Skeletal muscle satellite cell (primary cell): ENCODE measurements around the gene SLC49A3.

Experiments
- H3K27me3 ChIP-seq: 2 replicates; pipeline ENCODE4 v1.7.0; 2013; ENCODE audit warnings: low read length; ENCODE audit not compliant: control insufficient read depth, insufficient read depth
- H3K36me3 ChIP-seq: 2 replicates; pipeline ENCODE4 v1.7.0; 2013; ENCODE audit warnings: mild to moderate bottlenecking, control low read depth, low read length; ENCODE audit not compliant: insufficient read depth
- H3K4me1 ChIP-seq: 2 replicates; pipeline ENCODE4 v1.7.0; 2013; ENCODE audit warnings: low read length; ENCODE audit not compliant: control insufficient read depth, insufficient read depth
- H3K4me2 ChIP-seq: 2 replicates; pipeline ENCODE4 v1.7.0; 2013; ENCODE audit warnings: mild to moderate bottlenecking, low read length
- H3K4me3 ChIP-seq: 2 replicates; pipeline ENCODE4 v1.7.0; 2013; ENCODE audit warnings: low read length
- H3K9ac ChIP-seq: 2 replicates; pipeline ENCODE4 v1.7.0; 2013; ENCODE audit warnings: mild to moderate bottlenecking, low read depth, low read length, moderate library complexity
- H3K9me3 ChIP-seq: replicated peaks from 2 replicates; pipeline ENCODE4 v1.7.0; 2013; ENCODE audit warnings: mild to moderate bottlenecking, control low read depth, low read length

Gene SLC49A3

DNA sequence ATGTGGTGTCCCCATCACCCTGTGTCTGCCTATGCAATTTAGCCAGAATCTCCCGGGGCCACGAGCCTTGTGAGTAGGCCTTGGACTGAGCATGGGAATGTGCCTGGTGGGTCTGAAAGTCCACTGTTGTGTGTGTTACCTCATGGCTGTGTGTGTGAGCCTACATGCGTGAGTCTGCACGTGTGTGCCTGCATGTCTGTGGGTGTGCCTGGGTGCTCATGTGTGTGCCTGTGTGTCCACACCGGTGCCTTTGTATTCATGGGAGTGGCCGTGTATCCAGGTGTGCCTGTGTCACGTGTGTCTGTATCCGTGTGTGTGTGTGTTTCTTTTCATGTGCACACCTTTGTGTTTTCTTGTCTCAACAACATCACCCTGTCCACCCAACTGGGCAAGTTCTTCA, 29.1 kb downstream of the SLC49A3 start:
- Histone ChIP-seq H3K4me3 (no peak overlapping the region), H3K9me3 (no peaks in the 10 kb centered on the region), H3K9ac (no peak overlapping the region), H3K36me3 (no peaks in the 10 kb centered on the region), H3K27me3 (peaks cover 20% of the 10 kb centered on the region), H3K4me2 (no peak overlapping the region), H3K4me1 (no peaks in the 10 kb centered on the region)

DNA sequence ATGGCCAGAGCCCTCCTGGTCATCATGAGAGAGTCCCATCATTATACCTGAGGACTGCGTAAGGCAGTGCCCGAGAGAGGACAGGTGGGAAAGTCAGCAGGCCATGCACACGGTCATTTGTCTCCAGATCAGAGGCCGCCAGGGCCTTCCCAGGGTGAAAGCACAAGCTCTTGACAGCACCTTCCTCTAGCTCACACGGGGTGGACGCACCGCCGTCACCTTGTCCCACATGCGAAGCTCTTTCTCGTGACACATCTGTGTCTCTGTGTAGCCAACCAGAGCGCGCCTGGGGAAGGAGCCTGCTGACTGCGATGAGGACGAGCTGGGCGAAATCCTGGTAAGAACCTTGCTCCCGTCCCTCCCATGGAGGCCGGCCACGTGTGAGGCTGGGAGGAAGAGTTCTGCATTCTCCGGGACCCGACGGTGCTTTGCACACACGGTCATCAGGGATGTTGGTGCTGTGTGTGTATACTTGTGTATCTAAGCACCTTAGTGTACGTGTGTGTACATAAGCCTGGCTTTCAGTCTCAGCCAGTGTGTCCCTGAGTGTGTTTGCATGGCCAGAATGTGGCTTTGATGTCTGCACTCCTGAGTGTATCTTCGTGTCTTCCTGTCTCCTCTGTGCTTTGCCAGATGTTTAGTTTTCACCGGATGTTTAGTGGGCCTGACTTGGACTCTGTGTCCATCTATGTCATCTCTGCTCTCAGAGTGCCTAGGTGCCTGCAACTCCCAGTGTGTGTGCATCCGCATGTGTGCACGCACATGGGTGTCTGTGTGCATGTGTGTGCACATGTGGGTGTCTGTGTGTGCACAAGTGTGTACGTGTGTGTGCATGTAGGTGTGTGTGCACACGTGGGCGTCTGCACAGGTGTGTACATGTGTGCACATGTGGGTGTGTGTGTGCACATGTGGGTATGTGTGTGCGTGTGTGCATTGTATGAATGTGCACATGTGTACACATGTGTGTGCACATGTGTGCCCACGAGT, 30.0 kb downstream of the SLC49A3 start:
- Histone ChIP-seq H3K36me3 (no peaks in the 10 kb centered on the region), H3K4me2 (no peak overlapping the region), H3K9me3 (no peaks in the 10 kb centered on the region), H3K9ac (no peak overlapping the region), H3K27me3 (peaks cover 12% of the 10 kb centered on the region), H3K4me1 (no peaks in the 10 kb centered on the region), H3K4me3 (no peak overlapping the region)

DNA sequence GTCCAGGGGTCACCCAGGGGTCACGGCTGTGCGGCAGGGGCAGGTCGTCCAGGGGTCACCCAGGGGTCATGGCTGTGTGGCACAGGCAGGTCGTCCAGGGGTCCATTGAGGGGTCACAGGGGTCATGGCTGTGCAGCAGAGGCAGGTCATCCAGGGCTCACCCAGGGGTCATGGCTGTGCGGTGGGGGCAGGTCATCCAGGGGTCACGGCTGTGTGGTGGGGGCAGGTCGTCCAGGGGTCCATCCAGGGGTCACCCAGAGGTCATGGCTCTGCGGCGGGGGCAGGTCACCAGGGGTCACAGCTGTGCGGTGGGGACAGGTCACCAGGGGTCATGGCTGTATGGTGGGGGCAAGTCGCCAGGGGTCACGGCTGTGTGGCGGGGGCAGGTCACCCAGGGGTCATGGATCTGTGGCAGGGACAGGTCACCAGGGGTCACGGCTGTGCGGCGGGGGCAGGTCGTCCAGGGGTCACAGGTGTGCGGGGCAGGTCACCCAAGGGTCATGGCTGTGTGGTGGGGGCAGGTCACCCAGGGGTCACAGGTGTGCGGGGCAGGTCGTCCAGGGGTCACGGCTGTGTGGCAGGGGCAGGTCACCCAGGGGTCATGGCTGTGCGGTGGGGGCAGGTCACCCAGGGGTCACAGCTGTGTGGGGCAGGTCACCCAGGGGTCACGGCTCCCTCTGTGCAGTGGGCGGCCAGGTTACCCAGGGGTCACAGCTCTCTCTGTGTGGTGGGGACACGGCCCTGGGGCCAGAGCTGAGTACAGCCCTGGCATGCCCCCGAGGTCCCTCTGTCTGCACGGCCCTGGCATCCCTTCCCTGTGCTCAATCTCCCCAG, 30.9 kb downstream of the SLC49A3 start:
- no peaks in the 10 kb centered on the region for H3K9me3 ChIP-seq
- peaks cover 8% of the 10 kb centered on the region for H3K27me3 ChIP-seq
- H3K4me1 ChIP-seq: no peaks in the 10 kb centered on the region
- no peaks in the 10 kb centered on the region for H3K36me3 ChIP-seq
- no peak overlapping the region for H3K4me3 ChIP-seq
- H3K9ac ChIP-seq: no peak overlapping the region
- H3K4me2 ChIP-seq: no peak overlapping the region

DNA sequence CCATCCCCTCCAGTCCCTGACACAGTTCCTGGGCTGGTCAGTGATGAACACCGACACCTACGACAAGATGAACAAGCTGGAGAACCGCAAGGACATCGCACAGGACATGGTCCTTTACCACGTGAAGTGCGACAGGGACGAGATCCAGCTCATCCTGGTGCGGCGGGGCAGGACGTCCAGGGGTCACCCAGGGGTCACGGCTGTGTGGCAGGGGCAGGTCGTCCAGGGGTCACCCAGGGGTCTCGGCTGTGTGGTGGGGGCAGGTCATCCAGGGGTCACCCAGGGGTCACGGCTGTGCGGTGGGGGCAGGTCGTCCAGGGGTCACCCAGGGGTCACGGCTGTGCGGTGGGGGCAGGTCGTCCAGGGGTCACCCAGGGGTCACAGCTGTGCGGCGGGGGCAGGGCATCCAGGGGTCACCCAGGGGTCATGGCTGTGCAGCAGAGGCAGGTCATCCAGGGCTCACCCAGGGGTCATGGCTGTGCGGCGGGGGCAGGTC, 31.6 kb downstream of the SLC49A3 start:
- Histone ChIP-seq H3K36me3 (no peaks in the 10 kb centered on the region), H3K9me3 (no peaks in the 10 kb centered on the region), H3K4me2 (no peak overlapping the region), H3K27me3 (peaks cover 11% of the 10 kb centered on the region), H3K4me1 (no peaks in the 10 kb centered on the region), H3K4me3 (no peak overlapping the region), H3K9ac (no peak overlapping the region)

DNA sequence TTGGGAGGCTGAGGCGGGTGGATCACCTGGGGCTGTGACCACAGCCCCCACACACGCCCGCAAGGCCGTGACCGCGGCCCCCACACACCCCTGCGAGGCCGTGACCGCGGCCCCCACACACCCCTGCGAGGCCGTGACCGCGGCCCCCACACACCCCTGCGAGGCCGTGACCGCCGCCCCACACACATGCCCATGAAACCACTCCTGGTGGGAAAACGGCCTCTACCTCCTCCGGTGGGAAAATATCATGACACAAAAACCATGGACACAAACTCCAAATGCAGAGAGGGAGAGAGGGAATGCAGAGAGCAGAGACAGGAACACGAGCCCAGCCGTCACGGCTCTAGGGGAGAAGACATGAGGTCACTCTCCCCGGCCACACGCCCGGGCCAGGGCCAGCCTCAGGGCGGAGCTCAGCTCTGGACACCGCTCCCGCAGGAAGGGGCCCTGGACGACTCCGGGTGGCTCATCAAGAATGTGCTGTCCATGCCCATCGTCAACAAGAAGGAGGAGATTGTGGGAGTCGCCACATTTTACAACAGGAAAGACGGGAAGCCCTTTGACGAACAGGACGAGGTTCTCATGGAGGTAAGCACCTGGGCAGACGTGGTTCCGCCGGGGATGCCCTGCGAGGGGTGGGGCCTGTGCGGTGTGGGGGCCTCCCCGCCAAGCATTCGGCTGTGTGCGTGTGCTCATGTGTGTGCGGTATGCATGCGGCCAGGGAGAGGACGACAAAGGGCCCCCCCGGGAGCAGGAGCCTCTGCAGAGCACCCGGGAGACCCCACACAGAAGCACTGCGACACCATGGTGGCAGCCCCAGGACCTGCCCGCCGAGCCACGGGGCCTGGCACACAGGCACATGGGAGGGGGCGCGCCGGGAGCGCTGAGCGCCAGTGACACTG, 32.3 kb downstream of the SLC49A3 start:
- Histone ChIP-seq H3K4me3 (no peak overlapping the region), H3K27me3 (peaks cover 16% of the 10 kb centered on the region), H3K36me3 (no peaks in the 10 kb centered on the region), H3K4me2 (peak overlapping the region; percentile 21), H3K9ac (no peak overlapping the region), H3K4me1 (no peaks in the 10 kb centered on the region), H3K9me3 (no peaks in the 10 kb centered on the region)

DNA sequence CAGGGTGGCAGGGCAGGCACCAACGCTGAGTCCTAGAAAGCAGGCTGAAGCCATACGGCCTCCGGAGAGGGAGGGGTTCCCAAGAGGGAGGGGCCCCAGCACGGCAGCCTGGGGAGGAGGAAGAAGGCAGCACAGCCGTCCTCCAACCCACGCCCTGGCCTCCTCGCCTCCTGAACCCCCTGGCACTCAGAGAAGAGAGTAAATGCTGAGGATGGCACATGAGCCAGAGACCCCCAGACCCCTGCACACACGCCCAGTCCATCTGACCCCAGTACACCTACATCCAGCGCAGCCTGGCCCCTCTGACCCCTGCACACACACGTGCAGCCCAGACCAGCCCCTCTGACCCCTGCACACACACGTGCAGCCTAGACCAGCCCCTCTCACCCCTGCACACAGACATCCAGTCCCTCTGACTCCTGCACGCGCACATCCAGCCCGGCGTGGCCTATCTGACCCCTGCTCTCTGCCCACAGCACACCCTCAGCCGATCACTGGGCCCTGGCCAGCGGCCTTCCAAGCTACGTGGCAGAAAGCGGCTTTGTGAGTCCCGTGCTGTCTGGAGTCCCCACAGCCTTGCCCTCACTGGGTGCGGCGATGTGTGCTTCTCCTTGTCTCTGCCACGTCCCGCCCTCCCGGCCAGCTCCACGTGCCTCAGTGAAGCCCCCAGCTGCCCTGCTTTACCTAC, 33.3 kb downstream of the SLC49A3 start:
- Histone ChIP-seq H3K4me3 (no peak overlapping the region), H3K36me3 (no peaks in the 10 kb centered on the region), H3K27me3 (peaks cover 24% of the 10 kb centered on the region), H3K4me1 (no peaks in the 10 kb centered on the region), H3K9ac (no peak overlapping the region), H3K9me3 (no peaks in the 10 kb centered on the region), H3K4me2 (no peak overlapping the region)

DNA sequence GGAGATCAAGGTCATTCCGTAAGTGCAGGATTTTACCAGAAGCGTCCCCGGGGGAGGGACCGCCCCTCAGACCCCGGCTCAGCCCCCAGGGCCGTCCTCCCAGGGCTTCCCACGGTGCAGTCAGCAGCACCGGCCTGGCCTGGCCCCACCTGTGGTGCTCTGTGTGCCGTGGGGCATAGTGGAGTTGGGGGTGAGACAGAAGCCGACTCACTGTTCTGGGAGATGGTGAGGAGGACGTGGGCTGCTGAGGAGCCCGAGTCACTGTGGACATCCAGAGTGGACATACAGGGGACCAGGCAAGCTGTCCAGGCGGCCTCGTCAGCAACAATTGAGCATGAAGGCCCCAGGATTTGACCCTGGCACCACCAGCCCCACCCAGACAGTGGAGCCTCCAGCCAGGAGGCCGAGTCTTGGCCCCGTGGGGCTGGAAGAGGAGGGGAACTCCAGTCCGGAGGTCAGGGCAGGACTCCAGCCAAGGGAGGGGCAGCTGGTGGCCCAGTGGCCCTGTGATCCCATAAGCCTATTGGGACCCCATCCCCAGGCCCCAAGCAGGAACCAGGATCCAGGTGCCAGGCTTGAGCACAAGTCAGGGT, 34.0 kb downstream of the SLC49A3 start:
- Histone ChIP-seq H3K9ac (no peak overlapping the region), H3K9me3 (no peaks in the 10 kb centered on the region), H3K27me3 (peaks cover 30% of the 10 kb centered on the region), H3K4me3 (no peak overlapping the region), H3K4me1 (no peaks in the 10 kb centered on the region), H3K36me3 (no peaks in the 10 kb centered on the region), H3K4me2 (no peak overlapping the region)

DNA sequence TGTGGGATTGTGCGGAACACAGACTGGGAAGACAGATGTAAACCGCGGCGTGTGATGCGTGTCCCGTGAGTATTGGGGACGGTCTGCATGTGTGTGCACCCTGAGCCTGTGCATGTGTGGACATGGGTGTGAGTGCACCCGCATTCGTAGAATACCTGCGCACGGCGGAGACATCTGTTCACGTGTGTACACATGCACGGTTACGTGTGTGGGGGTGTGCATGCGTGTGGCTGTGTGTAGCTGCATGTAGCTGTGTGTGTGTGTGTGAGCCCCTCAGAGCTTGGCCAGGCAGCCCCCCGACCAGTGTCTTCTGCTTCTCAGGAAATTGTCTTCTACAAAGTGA, 34.5 kb downstream of the SLC49A3 start:
- Histone ChIP-seq H3K4me3 (no peak overlapping the region), H3K4me2 (no peak overlapping the region), H3K27me3 (peaks cover 35% of the 10 kb centered on the region), H3K9me3 (no peaks in the 10 kb centered on the region), H3K4me1 (no peaks in the 10 kb centered on the region), H3K36me3 (no peaks in the 10 kb centered on the region), H3K9ac (no peak overlapping the region)

DNA sequence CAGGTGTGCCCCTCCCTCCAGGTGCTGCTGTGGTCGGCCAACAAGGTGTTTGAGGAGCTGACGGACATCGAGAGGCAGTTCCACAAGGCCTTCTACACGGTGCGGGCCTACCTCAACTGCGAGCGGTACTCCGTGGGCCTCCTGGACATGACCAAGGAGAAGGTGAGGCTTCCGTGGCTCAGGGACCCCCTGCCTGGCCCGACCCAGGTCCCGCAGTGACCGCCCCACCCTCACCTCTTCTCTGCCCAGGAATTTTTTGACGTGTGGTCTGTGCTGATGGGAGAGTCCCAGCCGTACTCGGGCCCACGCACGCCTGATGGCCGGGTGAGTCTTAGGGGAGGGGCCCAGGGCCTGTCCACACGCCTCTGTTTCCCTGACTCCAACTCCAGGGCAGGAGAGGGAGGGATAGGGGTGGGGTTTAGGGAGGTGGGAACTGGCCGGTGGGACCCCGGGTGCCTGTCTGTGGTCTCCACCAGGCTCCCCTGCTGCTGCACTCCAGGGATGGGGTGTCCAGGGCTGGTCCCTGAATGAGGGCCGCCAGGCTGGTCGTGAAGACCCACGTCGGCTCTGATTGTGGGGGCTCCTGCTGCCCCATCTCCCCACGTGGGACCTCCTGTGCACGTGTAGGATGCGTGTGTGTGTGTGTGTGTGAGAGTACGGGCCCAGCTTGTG, 35.0 kb downstream of the SLC49A3 start:
- H3K4me3 ChIP-seq: no peak overlapping the region
- H3K9me3 ChIP-seq: no peaks in the 10 kb centered on the region
- no peak overlapping the region for H3K4me2 ChIP-seq
- peaks cover 36% of the 10 kb centered on the region for H3K27me3 ChIP-seq
- no peak overlapping the region for H3K9ac ChIP-seq
- no peaks in the 10 kb centered on the region for H3K4me1 ChIP-seq
- H3K36me3 ChIP-seq: no peaks in the 10 kb centered on the region
